ENCODE data around the gene ZCRB1.
A peak's percentile ranks its signal among the peaks of the same experiment; 100 is the strongest.
"Not testable (repeated sequence)": the region's sequence is repeated elsewhere in the genome, so short reads cannot be mapped to it uniquely, and the experiment has no call there.

The ZCRB1 gene

DNA sequence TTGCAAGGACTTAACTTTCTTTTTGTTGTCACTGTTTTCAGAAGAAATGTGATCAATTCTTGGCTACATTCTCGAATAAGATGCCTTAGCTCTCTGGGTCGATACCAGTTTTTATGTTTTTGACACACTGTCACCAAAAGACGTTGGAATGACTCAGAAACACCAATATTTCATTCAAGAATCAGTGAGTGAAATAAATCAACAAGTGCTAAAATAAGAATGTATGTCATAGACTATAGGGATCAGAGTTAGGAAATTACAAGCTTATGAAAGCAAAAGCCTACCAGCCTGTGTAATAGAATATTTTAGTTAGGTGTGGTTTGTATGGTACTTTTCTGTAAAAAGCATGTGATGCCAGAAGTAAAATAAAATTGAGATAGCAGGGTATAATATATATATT is 17.8 kb upstream of the ZCRB1 start:
- H3K9me3 Mint-ChIP-seq = no peaks in the 10 kb centered on the region
- no peaks in the 10 kb centered on the region for H3K27me3 Mint-ChIP-seq
- peaks cover 41% of the 10 kb centered on the region for H3K36me3 Mint-ChIP-seq (ENCODE audit: low read depth)
- no peak overlapping the region for H3K4me3 Mint-ChIP-seq
- peaks cover 33% of the 10 kb centered on the region for H3K4me1 Mint-ChIP-seq (ENCODE audit: low read depth)
- H3K27ac Mint-ChIP-seq = no peak overlapping the region

DNA sequence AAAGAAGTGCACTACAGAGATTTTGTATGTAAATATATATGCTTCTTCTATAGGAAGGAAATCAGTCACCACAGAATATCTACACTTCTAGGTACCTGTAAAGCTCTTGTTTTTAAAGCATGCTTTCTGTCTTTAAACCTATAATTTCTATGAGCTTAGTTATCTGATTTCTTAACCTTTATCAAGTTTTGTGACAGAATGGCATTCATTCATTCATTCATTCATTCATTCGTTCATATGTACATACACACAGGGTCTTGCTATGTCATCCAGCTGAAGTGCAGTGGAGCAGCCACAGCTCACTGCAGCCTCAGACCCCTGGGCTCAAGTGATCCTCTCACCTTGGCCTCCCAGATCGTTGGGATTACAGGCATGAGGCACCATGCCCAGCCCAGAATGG is 16.1 kb upstream of the ZCRB1 start:
- no peak overlapping the region for H3K27ac Mint-ChIP-seq
- peaks cover 42% of the 10 kb centered on the region for H3K4me1 Mint-ChIP-seq (ENCODE audit: low read depth)
- H3K36me3 Mint-ChIP-seq (ENCODE audit: low read depth) = peaks cover 46% of the 10 kb centered on the region
- H3K27me3 Mint-ChIP-seq = no peaks in the 10 kb centered on the region
- H3K9me3 Mint-ChIP-seq = no peaks in the 10 kb centered on the region
- H3K4me3 Mint-ChIP-seq = no peak overlapping the region

DNA sequence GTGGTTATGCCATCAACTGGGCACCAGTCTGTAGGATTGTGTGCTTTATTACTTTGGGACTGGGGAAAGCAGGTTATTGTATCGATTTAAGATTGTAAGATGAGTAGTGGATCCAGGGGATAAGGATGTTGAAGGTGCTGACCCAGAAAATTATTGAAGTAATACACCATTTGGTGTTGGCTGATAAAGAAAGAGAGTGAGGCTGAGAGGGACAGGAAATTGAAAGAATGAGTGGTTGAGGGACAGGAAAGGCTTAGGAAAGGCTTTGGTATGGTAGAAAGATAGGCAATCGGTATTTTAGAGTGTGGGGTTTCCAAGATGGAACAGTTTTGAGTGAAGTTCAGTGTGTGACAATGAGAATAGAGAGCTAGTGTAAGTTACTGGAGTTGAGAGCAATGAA is 12.4 kb upstream of the ZCRB1 start:
- H3K4me1 Mint-ChIP-seq (ENCODE audit: low read depth) = peaks cover 43% of the 10 kb centered on the region
- H3K27ac Mint-ChIP-seq = peak overlapping the region; percentile 21

DNA sequence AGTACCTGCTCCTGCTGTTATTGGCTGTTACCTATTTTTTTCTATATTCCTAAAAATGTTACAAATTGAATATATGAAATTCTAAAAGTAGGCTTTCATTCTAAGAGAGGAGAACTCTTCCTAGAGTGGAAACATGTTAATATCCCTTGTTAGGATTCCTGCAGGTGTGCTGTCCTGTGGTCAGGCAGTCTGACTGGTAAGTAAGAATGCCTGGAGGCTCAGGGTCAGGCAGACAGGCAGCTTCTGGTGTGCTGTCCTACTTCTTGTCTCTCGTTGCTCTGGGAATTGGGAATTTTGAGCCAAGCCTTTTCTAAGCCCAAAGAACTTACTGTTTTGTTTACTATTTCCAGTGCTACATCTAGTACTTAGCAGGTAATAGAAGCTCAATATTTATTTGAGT is 10.4 kb upstream of the ZCRB1 start:
- Mint-ChIP-seq H3K27ac (no peak overlapping the region), H3K9me3 (no peaks in the 10 kb centered on the region), H3K36me3 (ENCODE audit: low read depth) (peaks cover 38% of the 10 kb centered on the region), H3K27me3 (no peaks in the 10 kb centered on the region), H3K4me1 (ENCODE audit: low read depth) (peaks cover 58% of the 10 kb centered on the region), H3K4me3 (no peak overlapping the region)

More for the DNA sequence above, 12.4 kb upstream of the ZCRB1 start:
- no peaks in the 10 kb centered on the region for H3K9me3 Mint-ChIP-seq
- H3K36me3 Mint-ChIP-seq (ENCODE audit: low read depth) = peaks cover 43% of the 10 kb centered on the region
- H3K27me3 Mint-ChIP-seq = no peaks in the 10 kb centered on the region
- H3K4me3 Mint-ChIP-seq = no peak overlapping the region

DNA sequence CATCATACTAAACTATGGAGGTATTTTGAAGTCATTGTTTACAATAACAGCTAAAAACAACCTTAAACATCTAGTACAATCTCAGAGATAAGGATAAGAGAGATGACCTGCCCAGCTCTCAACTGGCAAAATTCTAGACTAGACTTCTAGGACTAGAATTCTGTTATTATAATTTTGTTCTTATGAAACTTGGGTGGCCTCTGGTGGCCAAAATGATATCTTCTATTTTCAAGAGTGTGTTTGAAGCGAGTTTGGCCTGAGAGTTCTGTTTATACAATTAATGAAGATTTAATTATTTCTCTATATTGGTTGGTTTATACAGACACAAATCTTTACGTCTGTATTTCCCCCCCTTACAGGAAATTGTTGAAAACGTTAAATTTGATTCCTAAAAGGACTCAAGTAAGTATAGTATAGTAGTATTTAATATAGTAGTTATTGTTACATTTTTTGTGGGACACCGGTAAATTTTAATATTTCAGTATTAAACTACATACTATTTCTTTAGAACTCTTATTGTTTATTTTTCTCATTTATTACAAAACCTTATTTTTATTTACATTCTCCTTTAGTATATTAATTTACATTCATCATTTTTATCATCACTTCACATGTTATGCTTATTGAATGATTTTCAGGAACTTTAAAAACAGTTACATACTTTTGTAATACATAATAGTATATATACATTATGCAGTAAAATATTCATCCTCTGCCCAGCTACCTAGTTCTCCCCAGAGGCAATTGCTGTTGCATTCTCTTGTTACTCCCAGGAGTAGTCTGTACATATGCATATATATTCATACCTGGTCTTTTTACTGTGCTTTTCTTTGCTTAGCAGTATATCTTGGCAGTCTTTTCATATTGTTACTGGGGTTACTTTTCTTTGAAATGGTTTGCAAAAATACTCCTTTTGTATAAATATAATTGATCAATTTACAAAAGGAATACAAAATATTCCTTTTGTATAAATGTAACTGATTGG is 6.7 kb upstream of the ZCRB1 start:
- no peaks in the 10 kb centered on the region for H3K27me3 Mint-ChIP-seq
- peaks cover 29% of the 10 kb centered on the region for H3K36me3 Mint-ChIP-seq (ENCODE audit: low read depth)
- no peaks in the 10 kb centered on the region for H3K9me3 Mint-ChIP-seq
- H3K4me3 Mint-ChIP-seq = no peak overlapping the region
- H3K4me1 Mint-ChIP-seq (ENCODE audit: low read depth) = peaks cover 71% of the 10 kb centered on the region
- no peak overlapping the region for H3K27ac Mint-ChIP-seq

GRCh38 chr12:42330097-42330496 is 4.2 kb upstream of the ZCRB1 start:
- not testable (repeated sequence) for H3K27ac Mint-ChIP-seq, H3K9me3 Mint-ChIP-seq, H3K4me3 Mint-ChIP-seq, H3K27me3 Mint-ChIP-seq
- Mint-ChIP-seq H3K36me3 (ENCODE audit: low read depth) (peaks cover 27% of the 10 kb centered on the region), H3K4me1 (ENCODE audit: low read depth) (peaks cover 84% of the 10 kb centered on the region)

DNA sequence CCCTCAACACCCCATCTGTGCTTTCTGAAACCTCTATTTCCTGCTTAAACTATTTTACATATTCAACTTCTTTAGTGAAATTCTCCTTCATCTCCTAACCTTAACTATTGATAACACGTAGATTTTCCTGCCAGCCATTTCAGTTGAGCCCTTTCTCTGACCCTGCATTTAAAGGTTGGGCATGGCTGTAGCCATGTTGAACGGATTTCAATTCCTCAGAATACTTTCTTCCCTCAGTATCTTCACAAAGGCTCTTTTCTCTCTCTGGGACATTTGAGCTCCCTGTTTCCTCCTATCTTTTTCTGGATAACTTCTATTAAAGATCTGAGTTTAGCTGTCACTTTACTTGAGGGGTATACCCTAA is 1.3 kb upstream of the ZCRB1 start:
- H3K4me1 Mint-ChIP-seq (ENCODE audit: low read depth) = peaks cover 69% of the 10 kb centered on the region
- H3K36me3 Mint-ChIP-seq (ENCODE audit: low read depth) = peaks cover 26% of the 10 kb centered on the region
- H3K27me3 Mint-ChIP-seq = no peaks in the 10 kb centered on the region
- H3K4me3 Mint-ChIP-seq = peak overlapping the region; percentile 99
- no peaks in the 10 kb centered on the region for H3K9me3 Mint-ChIP-seq
- H3K27ac Mint-ChIP-seq = peak overlapping the region; percentile 97

DNA sequence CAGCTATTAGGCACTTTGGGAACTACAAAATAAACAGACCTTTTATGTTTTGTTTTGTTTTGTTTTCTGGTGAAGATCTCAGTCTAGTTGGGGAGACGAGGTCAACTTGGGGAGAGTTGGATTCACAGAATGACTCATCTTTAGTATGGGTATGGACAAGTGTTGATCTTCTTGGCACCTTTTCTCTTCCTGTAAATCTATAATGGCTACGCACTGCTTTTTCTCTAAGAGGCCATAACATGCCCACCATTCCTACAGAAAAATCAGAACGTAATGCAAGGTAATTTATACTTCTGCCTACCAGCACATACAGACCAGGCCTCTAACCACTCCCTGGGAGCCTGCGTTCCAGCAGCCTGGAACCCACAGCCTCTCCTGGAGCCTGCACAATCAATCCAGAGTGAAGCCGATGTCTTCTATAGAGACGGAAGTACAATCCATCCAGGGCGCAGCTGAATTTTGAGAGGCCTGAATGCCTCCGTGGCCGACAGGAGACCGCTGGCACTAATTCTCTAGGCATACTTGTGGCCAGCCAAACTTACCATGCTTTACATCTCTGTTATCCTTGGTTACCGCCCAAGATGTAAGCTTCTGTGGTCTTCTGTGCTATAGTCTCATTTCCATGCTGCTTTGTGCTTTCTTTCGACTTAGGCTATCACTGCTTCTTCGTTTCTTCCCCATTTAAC is 790 bp upstream of the ZCRB1 start:
- Mint-ChIP-seq H3K27ac (peak overlapping the region; percentile 97), H3K36me3 (ENCODE audit: low read depth) (peaks cover 29% of the 10 kb centered on the region), H3K9me3 (no peaks in the 10 kb centered on the region), H3K4me3 (peak overlapping the region; percentile 99), H3K4me1 (ENCODE audit: low read depth) (peaks cover 64% of the 10 kb centered on the region), H3K27me3 (no peaks in the 10 kb centered on the region)

DNA sequence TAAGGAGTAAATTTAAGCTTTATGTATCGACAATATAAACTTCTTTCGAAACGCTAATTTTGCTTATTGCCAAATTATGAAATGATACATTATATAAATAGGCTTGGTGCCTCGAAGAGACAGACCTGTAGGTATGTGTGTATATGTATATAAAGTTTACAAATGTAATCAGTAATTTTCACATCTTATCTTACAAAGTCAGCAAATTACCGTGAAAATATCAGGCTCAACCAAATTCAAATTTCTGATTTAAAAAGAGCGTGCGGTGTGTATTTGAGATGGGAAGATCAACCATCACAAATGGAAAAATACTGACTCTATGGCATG is 605 bp downstream of the ZCRB1 start:
- Mint-ChIP-seq H3K36me3 (ENCODE audit: low read depth) (peaks cover 35% of the 10 kb centered on the region), H3K27me3 (no peaks in the 10 kb centered on the region), H3K4me3 (peak overlapping the region; percentile 99), H3K27ac (peak overlapping the region; percentile 97), H3K9me3 (no peaks in the 10 kb centered on the region), H3K4me1 (ENCODE audit: low read depth) (peaks cover 50% of the 10 kb centered on the region)

- H3K27ac Mint-ChIP-seq = no peak overlapping the region
- no peaks in the 10 kb centered on the region for H3K27me3 Mint-ChIP-seq
- H3K36me3 Mint-ChIP-seq (ENCODE audit: low read depth) = peaks cover 41% of the 10 kb centered on the region
- H3K9me3 Mint-ChIP-seq = no peaks in the 10 kb centered on the region
- peaks cover 41% of the 10 kb centered on the region for H3K4me1 Mint-ChIP-seq (ENCODE audit: low read depth)
- no peak overlapping the region for H3K4me3 Mint-ChIP-seq
Measured at GRCh38 chr12:42323856-42324255, 2.0 kb downstream of the ZCRB1 start.

DNA sequence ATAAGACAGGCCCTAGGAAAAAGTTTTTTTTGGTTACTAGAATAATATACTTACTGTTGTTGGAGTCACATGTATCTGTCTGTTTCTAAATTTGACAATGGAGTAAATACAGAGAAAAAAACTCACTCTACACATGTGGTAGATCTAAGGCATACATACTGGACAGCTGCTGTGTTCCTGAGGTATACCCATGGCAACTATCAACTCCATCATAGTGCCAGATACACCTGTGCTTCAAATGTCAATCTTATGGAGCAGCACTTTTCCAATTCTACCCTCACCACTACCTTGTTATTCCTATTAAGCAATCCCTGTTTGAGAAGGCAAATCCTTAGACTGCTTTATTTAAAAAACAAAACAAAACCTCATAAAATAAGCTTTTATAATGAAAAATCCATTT is 3.3 kb downstream of the ZCRB1 start:
- peaks cover 39% of the 10 kb centered on the region for H3K36me3 Mint-ChIP-seq (ENCODE audit: low read depth)
- peaks cover 28% of the 10 kb centered on the region for H3K4me1 Mint-ChIP-seq (ENCODE audit: low read depth)
- no peak overlapping the region for H3K27ac Mint-ChIP-seq
- no peak overlapping the region for H3K4me3 Mint-ChIP-seq
- no peaks in the 10 kb centered on the region for H3K27me3 Mint-ChIP-seq
- no peaks in the 10 kb centered on the region for H3K9me3 Mint-ChIP-seq

GRCh38 chr12:42320796-42321195 is 5.1 kb downstream of the ZCRB1 start:
- Mint-ChIP-seq H3K27ac (no peak overlapping the region), H3K27me3 (no peaks in the 10 kb centered on the region), H3K4me1 (ENCODE audit: low read depth) (peaks cover 15% of the 10 kb centered on the region), H3K9me3 (no peaks in the 10 kb centered on the region), H3K36me3 (ENCODE audit: low read depth) (peaks cover 32% of the 10 kb centered on the region), H3K4me3 (no peak overlapping the region)

GRCh38 chr12:42315108-42315507 is 10.8 kb downstream of the ZCRB1 start:
- no peak overlapping the region for H3K4me3 Mint-ChIP-seq
- no peak overlapping the region for H3K27ac Mint-ChIP-seq
- H3K36me3 Mint-ChIP-seq (ENCODE audit: low read depth) = peaks cover 31% of the 10 kb centered on the region
- H3K4me1 Mint-ChIP-seq (ENCODE audit: low read depth) = no peaks in the 10 kb centered on the region
- no peaks in the 10 kb centered on the region for H3K27me3 Mint-ChIP-seq
- H3K9me3 Mint-ChIP-seq = no peaks in the 10 kb centered on the region

DNA sequence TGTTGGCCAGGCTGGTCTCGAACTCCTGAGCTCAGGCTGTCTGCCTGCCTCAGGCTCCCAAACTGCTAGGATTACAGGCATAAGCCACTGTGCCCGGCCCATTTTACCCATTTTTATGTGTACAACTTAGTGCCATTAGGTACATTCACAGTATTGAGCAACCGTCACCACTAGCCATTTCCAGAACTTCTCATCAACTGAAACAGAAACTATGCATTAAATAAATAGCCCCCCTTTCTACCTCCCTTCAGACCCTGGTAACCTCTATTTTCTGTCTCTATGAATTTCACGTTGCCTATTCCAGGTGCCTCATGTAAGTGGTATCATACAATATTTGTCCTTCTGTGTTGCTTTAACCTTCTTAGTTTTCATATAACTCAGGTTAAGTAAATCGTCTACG is 15.9 kb downstream of the ZCRB1 start:
- Mint-ChIP-seq H3K27me3 (no peaks in the 10 kb centered on the region), H3K36me3 (ENCODE audit: low read depth) (peaks cover 19% of the 10 kb centered on the region), H3K4me1 (ENCODE audit: low read depth) (no peaks in the 10 kb centered on the region), H3K27ac (no peak overlapping the region), H3K4me3 (no peak overlapping the region), H3K9me3 (no peaks in the 10 kb centered on the region)

DNA sequence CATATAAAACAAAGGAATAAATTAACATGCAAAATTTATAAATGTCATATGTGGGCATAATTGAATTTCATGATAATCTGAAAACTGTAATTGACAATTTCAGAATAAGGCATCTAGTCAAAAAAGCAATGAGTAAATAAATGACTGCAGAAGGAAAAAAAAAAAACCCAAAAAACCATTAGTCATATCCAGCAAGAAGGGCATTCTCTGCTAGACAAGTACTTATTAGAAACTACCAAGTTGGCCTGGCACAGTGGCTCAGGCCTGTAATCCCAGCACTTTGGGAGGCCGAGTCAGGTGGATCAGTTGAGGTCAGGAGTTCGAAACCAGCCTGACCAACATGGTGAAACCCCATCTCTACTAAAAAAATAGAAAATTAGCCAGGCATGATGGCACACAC is 17.5 kb downstream of the ZCRB1 start:
- no peaks in the 10 kb centered on the region for H3K27me3 Mint-ChIP-seq
- no peaks in the 10 kb centered on the region for H3K4me1 Mint-ChIP-seq (ENCODE audit: low read depth)
- peaks cover 8% of the 10 kb centered on the region for H3K36me3 Mint-ChIP-seq (ENCODE audit: low read depth)
- H3K4me3 Mint-ChIP-seq = no peak overlapping the region
- H3K27ac Mint-ChIP-seq = no peak overlapping the region
- H3K9me3 Mint-ChIP-seq = no peaks in the 10 kb centered on the region
